Caco-2 (cell line): ENCODE measurements around the gene GDA. TPM values are rescaled to one million over a fixed set of nuclear protein-coding genes. Genes with fewer than 3 reads are reported as not detected.

Experiments used
- BruUV-seq: library from RNA; stranded (reverse); fragments of 400-500 nt; replicated peaks from 2 replicates; lab custom pipeline; 2021; lab: Mats Ljungman, UMichigan
- CTCF ChIA-PET: fragments of 300-600 bp; sonication (Branson Sonifier 250); formaldehyde crosslinking; loops from one replicate; lab custom pipeline; 2022; ENCODE audit warnings: antibody characterized with exemption; lab: Charles Lee
- POLR2A ChIA-PET: fragments of 300-600 bp; sonication (Branson Sonifier 250); formaldehyde crosslinking; loops from one replicate; lab custom pipeline; 2022; ENCODE audit warnings: antibody characterized with exemption; lab: Charles Lee
- DNase-seq, 2 experiments: peaks; one replicate each; pipeline versions ENCODE4 v3.0.0 to v3.0.0-alpha.2; 2020 to 2022
- H3K27me3 ChIP-seq: replicated peaks from 2 replicates; pipeline ENCODE4 v1.6.0; 2011; ENCODE audit warnings: low read length; ENCODE audit not compliant: control insufficient read depth, insufficient read depth
- H3K36me3 ChIP-seq: 2 replicates; pipeline ENCODE4 v1.5.1; 2011; ENCODE audit warnings: low read length; ENCODE audit not compliant: control insufficient read depth, insufficient read depth
- H3K4me1 ChIP-seq: fragments of 250-450 bp; sonication (Bioruptor Pico); 2 replicates; pipeline ENCODE4 v1.5.1; 2020; ENCODE audit warnings: mild to moderate bottlenecking
- H3K4me3 ChIP-seq: 2 replicates; pipeline ENCODE4 v1.5.1; 2011; ENCODE audit warnings: low read depth, mild to moderate bottlenecking, control low read depth, low read length
- H3K9me3 ChIP-seq: fragments of 250-450 bp; sonication (Bioruptor Pico); 2 replicates; pipeline ENCODE4 v1.5.1; 2020; ENCODE audit warnings: mild to moderate bottlenecking, moderate library complexity
- H3K27ac Mint-ChIP-seq: one replicate; pipeline ENCODE4 v1.8.0; 2022; ENCODE audit warnings: mixed read lengths; ENCODE audit not compliant: unreplicated experiment
- H3K27me3 Mint-ChIP-seq: one replicate; pipeline ENCODE4 v1.8.0; 2022; ENCODE audit warnings: mixed read lengths; ENCODE audit not compliant: insufficient read depth, unreplicated experiment
- H3K36me3 Mint-ChIP-seq: one replicate; pipeline ENCODE4 v1.8.0; 2022; ENCODE audit warnings: mild to moderate bottlenecking, mixed read lengths; ENCODE audit not compliant: insufficient read depth, unreplicated experiment
- H3K4me1 Mint-ChIP-seq: one replicate; pipeline ENCODE4 v1.8.0; 2022; ENCODE audit warnings: low read depth, mixed read lengths; ENCODE audit not compliant: unreplicated experiment
- H3K4me3 Mint-ChIP-seq: one replicate; pipeline ENCODE4 v1.8.0; 2022; ENCODE audit warnings: mild to moderate bottlenecking, moderate library complexity, mixed read lengths; ENCODE audit not compliant: unreplicated experiment
- H3K9me3 Mint-ChIP-seq: one replicate; pipeline ENCODE4 v1.8.0; 2022; ENCODE audit warnings: mixed read lengths; ENCODE audit not compliant: unreplicated experiment
- CTCF ChIP-seq, 2 experiments: fragments of 200-600 bp in 1 of 2; IDR thresholded peaks; 1 replicate in 1 of 2; 2 replicates in 1 of 2; pipeline versions ENCODE4 v1.5.1 to v1.8.0; 2011 to 2022; ENCODE audit warnings: antibody characterized with exemption in 1 of 2, control low read depth in 1 of 2, inconsistent platforms in 1 of 2, low read depth in 1 of 2, low read length in 1 of 2, mild to moderate bottlenecking in 1 of 2, moderate library complexity in 1 of 2; ENCODE audit not compliant: insufficient read depth in 1 of 2, severe bottlenecking in 1 of 2, unreplicated experiment in 1 of 2
- intact Hi-C: fragments of 100-400 bp; cut with micrococcal nuclease; formaldehyde crosslinking; loops from one replicate; pipeline ENCODE4 v1.10.0; 2022; ENCODE audit not compliant: unreplicated experiment
- total RNA-seq: library from RNA; stranded (reverse); gene quantifications from 2 replicates; pipeline ENCODE4 v1.2.3, GENCODE V29; 2022

GDA gene
- total RNA-seq, 1 experiment from 2014 or later: 3.1 TPM

- intact Hi-C loops: no loop called here
- H3K4me3 ChIP-seq: peak overlapping the region; percentile 7; the same call in 1 of the 2 replicates
- H3K27me3 ChIP-seq: no peaks in the 10 kb centered on the region
- H3K4me1 ChIP-seq: peaks cover 8% of the 10 kb centered on the region
- TSS peak; percentile 39 for BruUV-seq
- no peak for TF ChIP-seq CTCF (IDR thresholded peaks at IDR 0.05; ENCODE audit: insufficient read depth in 1 of 2, low read depth in 1 of 2, low read length in 1 of 2, severe bottlenecking in 1 of 2, unreplicated experiment in 1 of 2)
- ChIA-PET CTCF (interaction anchor here (0.6 kb wide), 1 partner anchor 85 kb away, joined by 3 read pairs; no protein-coding TSS in a partner anchor), POLR2A (no interaction called here)
- peaks cover 8% of the 10 kb centered on the region for H3K36me3 Mint-ChIP-seq
- H3K4me3 Mint-ChIP-seq: peak overlapping the region; percentile 68
- H3K9me3 ChIP-seq: no peaks in the 10 kb centered on the region
- H3K4me1 Mint-ChIP-seq: peaks cover 9% of the 10 kb centered on the region
- H3K27me3 Mint-ChIP-seq: no peaks in the 10 kb centered on the region
- no peaks in the 10 kb centered on the region for H3K36me3 ChIP-seq
- H3K27ac Mint-ChIP-seq: no peak overlapping the region
- peaks cover 9% of the 10 kb centered on the region for H3K9me3 Mint-ChIP-seq
- no peak for DNase-seq
Observed at GRCh38 chr9:72150661-72151060, 1.4 kb downstream of the GDA start.

- peak in 1 of 2 experiments; percentile 27 for DNase-seq
- POLR2A ChIA-PET: no interaction called here
- H3K27ac Mint-ChIP-seq: no peak overlapping the region
- peaks cover 14% of the 10 kb centered on the region for H3K9me3 Mint-ChIP-seq
- peaks cover 8% of the 10 kb centered on the region for H3K36me3 Mint-ChIP-seq
- no peaks in the 10 kb centered on the region for H3K27me3 Mint-ChIP-seq
- Histone ChIP-seq H3K36me3 (no peaks in the 10 kb centered on the region), H3K9me3 (no peaks in the 10 kb centered on the region), H3K4me3 (no peak overlapping the region), H3K4me1 (peaks cover 8% of the 10 kb centered on the region), H3K27me3 (no peaks in the 10 kb centered on the region)
- TF ChIP-seq CTCF (IDR thresholded peaks at IDR 0.05; ENCODE audit: insufficient read depth in 1 of 2, low read depth in 1 of 2, low read length in 1 of 2, severe bottlenecking in 1 of 2, unreplicated experiment in 1 of 2): no peak
- CTCF ChIA-PET: interaction anchor here (0.6 kb wide), 1 partner anchor 86 kb away, joined by 3 read pairs; no protein-coding TSS in a partner anchor
- H3K4me1 Mint-ChIP-seq: peaks cover 9% of the 10 kb centered on the region
- H3K4me3 Mint-ChIP-seq: no peak overlapping the region
- intact Hi-C loops: no loop called here
- BruUV-seq: no TSS peak
Observed at GRCh38 chr9:72151104-72151503, 1.9 kb downstream of the GDA start.

- no peaks in the 10 kb centered on the region for H3K27me3 ChIP-seq
- peak; percentile 50 to 75 for DNase-seq
- CTCF ChIA-PET: interaction anchor here (1.2 kb wide), 1 partner anchor 116 kb away, joined by 3 read pairs; no protein-coding TSS in a partner anchor
- peak overlapping the region; percentile 63 for H3K4me3 Mint-ChIP-seq
- peak overlapping the region; percentile 91 for H3K27ac Mint-ChIP-seq
- peaks cover 8% of the 10 kb centered on the region for H3K36me3 Mint-ChIP-seq
- peaks cover 9% of the 10 kb centered on the region for H3K4me1 Mint-ChIP-seq
- H3K9me3 ChIP-seq: no peaks in the 10 kb centered on the region
- H3K4me3 ChIP-seq: no peak overlapping the region
- H3K9me3 Mint-ChIP-seq: peaks cover 14% of the 10 kb centered on the region
- H3K4me1 ChIP-seq: peaks cover 8% of the 10 kb centered on the region
- TF ChIP-seq CTCF (IDR thresholded peaks at IDR 0.05; ENCODE audit: insufficient read depth in 1 of 2, low read depth in 1 of 2, low read length in 1 of 2, severe bottlenecking in 1 of 2, unreplicated experiment in 1 of 2): no peak
- intact Hi-C loops: no loop called here
- POLR2A ChIA-PET: no interaction called here
- no peaks in the 10 kb centered on the region for H3K36me3 ChIP-seq
- no peaks in the 10 kb centered on the region for H3K27me3 Mint-ChIP-seq
- no TSS peak for BruUV-seq
Observed at GRCh38 chr9:72154468-72155285, 5.4 kb downstream of the GDA start.
